GM19467 (cell line): Measurements from ENCODE around the gene OR51T1.
"Not testable (repeated sequence)": the region's sequence is repeated elsewhere in the genome, so short reads cannot be mapped to it uniquely, and the experiment has no call there.

Experiments used
- ATAC-seq: cut with Tn5 transposase; IDR thresholded peaks from one replicate; pipeline ENCODE4 v1.9.1; 2021; ENCODE audit warnings: mild to moderate bottlenecking, moderate library complexity; ENCODE audit not compliant: unreplicated experiment

The OR51T1 gene, protein sequence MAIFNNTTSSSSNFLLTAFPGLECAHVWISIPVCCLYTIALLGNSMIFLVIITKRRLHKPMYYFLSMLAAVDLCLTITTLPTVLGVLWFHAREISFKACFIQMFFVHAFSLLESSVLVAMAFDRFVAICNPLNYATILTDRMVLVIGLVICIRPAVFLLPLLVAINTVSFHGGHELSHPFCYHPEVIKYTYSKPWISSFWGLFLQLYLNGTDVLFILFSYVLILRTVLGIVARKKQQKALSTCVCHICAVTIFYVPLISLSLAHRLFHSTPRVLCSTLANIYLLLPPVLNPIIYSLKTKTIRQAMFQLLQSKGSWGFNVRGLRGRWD

GRCh38 chr11:4881860-4882500 is at the start of gene OR51T1:
TSS of gene OR51T1 (plus strand) at chr11:4881900. CDS start at chr11:4881900, 0 bp downstream.
- ATAC-seq = no peak

DNA sequence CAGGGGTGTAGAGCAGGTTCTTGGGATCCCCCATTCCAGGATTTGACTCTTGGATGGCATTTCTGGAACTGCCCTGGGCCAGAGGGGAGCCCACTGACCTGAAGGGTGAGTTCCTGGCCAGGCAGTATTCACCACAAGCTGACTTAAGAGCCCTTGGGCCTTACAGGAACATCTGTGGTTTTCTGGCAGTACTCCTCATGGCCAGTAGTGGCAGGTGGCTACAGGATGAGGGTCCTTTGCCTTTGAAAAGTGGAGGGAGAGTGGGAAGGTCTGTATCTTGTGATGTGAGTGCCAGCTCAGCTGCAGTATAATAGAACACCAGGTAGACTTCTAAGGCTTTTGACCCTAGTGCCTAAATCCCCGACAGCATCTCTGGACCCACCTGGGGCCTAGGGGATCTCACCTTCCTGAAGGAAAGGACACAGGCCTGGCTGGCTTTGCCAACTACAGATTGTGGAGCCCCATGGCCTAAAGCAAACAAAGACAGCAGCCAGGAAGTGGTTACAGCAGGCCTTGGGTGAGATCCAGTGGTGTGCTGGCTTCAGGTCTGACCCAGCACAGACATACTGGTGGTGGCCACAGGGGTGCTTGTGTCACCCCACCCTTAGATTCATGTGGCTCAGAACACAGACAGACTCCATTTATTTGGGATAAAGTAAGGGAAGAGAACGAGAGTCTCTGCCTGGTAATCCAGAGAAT is 41.7 kb upstream of the OR51T1 start:
- no peak for ATAC-seq

- ATAC-seq = no peak
Measured at GRCh38 chr11:4848908-4849532, 32.7 kb upstream of the OR51T1 start, which contains the start of gene OR51S1. TSS of gene OR51S1 (minus strand) at chr11:4849208. CDS start at chr11:4849208, 0 bp downstream.

DNA sequence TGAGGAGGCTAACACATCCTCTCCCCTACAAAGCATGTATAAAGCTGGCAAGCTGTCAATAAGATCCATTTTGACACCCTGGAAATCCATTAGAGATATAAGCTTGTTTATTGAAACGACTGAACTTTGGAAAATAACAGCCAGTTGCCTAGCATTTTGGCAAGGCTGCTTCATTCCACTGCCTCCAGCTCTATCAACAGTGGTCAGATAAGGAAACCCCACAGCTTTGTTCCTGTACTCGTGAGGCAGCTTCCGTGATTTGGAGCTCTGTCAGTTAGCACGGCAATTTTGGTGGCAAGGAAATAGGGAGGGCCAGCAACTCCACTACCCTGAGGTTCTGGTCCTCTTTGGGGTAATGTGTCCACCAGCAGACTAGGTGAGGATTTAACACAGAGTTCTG is 30.7 kb upstream of the OR51T1 start:
- no peak for ATAC-seq

DNA sequence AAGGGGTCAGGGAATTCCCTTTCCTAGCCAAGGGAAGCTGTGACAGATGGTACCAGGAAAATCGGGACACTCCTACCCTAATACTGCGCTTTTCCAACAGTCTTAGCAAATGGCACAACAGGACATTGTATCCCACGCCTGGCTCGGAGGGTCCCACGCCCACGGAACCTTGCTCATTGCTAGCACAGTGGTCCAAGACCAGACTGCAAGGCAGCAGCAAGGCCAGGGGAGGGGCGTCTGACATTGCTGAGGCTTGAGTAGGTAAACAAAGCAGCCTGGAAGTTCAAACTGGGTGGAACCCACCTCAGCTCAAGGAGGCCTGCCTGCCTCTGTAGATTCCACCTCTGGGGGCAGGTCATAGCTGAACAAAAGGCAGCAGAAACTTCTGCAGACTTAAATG is 27.4 kb upstream of the OR51T1 start:
- not testable (repeated sequence) for ATAC-seq

DNA sequence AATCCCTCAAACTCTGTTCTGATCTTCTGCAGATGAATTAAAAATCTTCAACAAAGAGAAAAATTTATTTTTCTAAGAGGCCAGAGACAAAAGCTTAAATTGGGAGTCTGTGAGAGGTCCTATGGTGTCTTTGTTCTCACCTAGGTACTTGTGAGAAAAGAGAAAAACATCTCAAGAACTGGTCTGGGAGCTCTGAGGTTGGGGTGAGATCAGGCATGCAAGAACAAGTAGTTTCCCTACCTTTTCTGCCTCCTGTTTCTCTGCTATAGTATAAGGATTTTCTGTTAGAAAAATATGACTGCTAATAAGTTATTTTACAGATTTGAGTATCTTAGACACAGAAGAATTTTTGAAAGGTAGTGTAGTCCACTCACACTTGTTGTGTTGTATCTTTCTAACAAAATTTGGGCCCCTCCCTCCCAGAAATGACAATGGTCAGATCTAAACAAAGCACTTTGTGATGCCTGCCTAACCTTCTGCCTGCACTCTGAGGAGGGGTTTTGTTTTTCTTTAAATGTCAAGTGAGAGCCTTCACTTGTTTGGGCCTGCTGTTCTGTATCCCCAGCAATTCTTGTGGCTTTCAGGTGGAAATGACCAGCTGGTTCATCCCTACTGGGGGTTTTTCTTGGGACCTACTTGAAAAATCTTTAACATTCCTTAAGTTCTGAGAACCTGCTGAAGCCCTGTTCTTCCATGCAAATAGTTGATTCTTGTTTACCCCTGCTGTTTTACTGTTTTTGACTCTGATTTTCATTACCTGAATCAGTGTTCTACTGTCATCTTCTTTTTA is 19.1 kb upstream of the OR51T1 start:
- ATAC-seq = no peak

DNA sequence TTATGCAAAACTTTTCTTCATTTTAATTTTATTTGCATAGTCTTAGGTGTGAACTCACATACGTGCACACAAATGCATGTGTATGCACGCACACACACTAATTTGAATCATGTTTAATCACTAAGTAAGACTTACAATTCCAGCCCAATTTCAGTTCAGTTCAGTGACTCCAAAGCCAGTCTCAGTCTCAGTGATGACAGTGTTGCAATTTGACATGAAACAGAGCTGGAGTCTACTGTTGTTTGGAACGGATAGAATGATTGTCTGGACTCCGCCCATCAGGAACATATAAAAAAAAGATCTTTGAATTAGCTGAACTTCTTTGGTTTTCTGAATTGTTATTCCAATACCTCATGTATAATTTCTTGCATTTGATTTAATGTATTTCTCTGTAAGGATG is 17.8 kb upstream of the OR51T1 start:
- no peak for ATAC-seq

- no peak for ATAC-seq
Measured at GRCh38 chr11:4865855-4866254, 15.8 kb upstream of the OR51T1 start.

GRCh38 chr11:4881188-4881587 is 512 bp upstream of the OR51T1 start:
- no peak for ATAC-seq

GRCh38 chr11:4882543-4882942 is 843 bp downstream of the OR51T1 start:
- ATAC-seq = no peak

DNA sequence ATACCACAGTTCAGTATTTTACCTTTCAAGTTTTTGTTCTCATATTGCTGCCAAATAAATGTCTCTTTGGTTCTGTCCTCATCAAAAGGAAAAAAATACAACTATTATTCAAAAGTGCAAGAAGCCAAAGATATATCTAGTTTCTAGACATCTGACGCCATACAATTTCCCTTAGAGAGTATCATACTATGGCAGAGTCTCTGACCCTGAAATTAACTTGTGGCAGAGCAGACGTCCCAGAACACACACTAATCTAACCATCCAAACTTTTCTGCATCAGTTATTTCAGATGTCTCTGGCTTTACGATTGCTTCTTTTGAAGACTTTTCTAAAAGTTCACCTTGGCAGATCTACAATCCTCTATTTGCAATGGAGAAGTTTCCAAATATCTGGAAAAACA is 2.7 kb downstream of the OR51T1 start:
- ATAC-seq = no peak

DNA sequence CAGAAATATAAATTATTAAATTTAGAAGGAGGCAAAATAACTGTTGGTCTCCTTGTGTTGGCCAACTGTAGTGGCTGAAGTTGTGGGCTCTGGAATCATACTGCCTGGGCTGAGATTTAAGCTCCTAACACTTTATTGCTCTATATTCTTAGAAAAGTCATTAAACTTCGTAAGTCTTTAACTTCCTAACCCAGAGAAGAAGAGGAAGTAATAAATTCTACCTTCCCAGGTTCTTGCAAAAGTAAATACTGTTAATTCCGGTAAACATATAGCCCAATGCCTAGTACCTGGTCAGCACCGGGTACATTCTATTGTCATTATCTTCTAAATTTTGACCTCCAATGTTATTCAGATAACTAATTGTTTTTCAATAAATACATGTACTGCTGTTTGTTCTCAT is 4.5 kb downstream of the OR51T1 start:
- ATAC-seq = no peak

GRCh38 chr11:4887591-4887990 is 5.9 kb downstream of the OR51T1 start:
- no peak for ATAC-seq

- ATAC-seq = no peak
Measured at GRCh38 chr11:4890279-4890678, 8.6 kb downstream of the OR51T1 start.

DNA sequence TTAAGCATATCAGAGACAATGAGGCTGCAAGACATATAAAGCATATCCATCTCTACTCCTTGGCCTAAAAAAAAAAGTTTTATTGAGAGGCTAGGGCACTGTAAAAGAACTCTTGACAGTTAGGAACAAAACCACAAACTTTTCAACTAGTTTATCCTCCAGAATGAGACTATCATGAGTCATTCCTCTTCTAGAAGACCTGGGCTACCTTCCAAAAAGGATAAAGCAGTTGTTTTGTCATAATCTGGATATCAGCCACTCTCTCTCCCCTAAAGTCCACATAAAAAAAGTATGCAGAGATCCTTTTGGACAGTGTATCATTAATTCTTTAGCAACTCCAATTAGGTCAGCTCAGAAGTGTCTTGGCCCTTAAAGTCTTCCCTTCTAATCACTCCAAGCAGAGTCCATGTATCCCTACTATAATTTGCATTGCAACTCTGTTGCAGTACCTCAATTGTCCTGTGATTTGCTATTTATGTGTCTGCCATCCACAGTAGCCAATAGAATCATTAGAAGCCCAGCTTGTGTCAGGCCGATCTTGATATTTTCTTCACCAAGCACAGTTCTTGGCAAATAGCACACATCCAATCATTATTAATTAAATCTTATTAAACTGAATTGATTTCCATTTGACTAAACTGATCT is 10.4 kb downstream of the OR51T1 start:
- no peak for ATAC-seq

- ATAC-seq = no peak
Measured at GRCh38 chr11:4903484-4903883, 21.8 kb downstream of the OR51T1 start, which contains the start of gene OR51A7. TSS of gene OR51A7 (plus strand) at chr11:4903783. CDS start at chr11:4907370, 3,587 bp downstream.

DNA sequence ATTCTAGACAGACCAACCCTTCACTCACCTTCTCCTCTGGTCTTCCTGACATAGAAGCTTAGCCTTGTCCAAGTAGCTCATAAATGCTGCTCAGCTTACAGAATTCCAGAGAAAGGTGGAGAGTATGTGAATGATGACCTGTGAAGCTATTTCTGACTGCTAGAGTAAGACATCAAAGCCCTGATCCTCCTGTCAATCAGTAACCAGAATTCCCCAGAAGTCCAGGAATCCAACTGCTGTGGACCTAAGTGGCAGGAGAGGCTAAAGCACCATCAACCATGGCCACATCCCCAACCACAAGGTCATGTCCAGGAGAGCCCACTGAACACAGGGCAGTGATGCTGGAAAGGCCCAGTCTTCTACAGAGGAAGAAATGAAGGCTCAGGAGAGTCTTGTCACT is 34.9 kb downstream of the OR51T1 start:
- no peak for ATAC-seq

GRCh38 chr11:4919250-4919649 is 37.5 kb downstream of the OR51T1 start, which contains the start of gene OR51G2:
TSS of gene OR51G2 (minus strand) at chr11:4919350. CDS start at chr11:4915663, 3,687 bp downstream.
- ATAC-seq = no peak

DNA sequence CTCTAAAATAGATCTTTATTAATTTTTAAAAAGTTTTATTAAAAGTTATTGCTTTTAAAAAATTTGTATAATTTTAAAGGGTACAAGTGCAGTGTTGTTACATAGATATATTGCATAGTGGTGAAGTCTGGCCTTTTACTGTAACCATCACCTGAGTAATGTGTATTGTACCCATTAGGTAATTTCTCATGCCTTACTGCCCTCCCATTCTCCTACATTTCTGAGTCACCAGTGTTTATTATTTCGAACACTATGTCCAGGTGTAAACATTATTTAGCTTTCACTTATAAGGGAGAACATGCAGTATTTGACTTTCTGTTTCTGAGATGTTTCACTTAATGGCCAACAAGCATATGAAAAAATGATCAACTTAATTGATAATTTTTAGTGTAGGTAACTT is 40.1 kb downstream of the OR51T1 start:
- no peak for ATAC-seq

GRCh38 chr11:4922304-4922703 is 40.6 kb downstream of the OR51T1 start:
- no peak for ATAC-seq
